Psoas muscle (tissue), 8 donors: ENCODE measurements around the gene PDIA5. TPM values are rescaled to one million over a fixed set of nuclear protein-coding genes. Genes with fewer than 3 reads are reported as not detected.
A peak's percentile ranks its signal among the peaks of the same experiment; 100 is the strongest.

Experiments used
- ATAC-seq, 4 donors: fragments of 200-7000 bp; cut with Tn5 transposase; one replicate each; pipeline ENCODE4 v1.9.1; 2020; ENCODE audit warnings: moderate library complexity in 3 of 4, mild to moderate bottlenecking in 2 of 4
- DNase-seq, 2 donors: peaks; one replicate each; pipeline ENCODE4 v3.0.0-alpha.2; 2020
- H3K27ac ChIP-seq: fragments of 200-600 bp; one replicate; pipeline ENCODE4 v1.8.0; 2022
- H3K27me3 ChIP-seq, 3 donors: fragments of 200-600 bp in 1 of 3; one replicate each; pipeline versions ENCODE4 v1.6.1 to v1.8.0; 2013 to 2022; ENCODE audit warnings: low read length in 2 of 3, mild to moderate bottlenecking in 2 of 3, moderate library complexity in 1 of 3; ENCODE audit not compliant: insufficient read depth in 3 of 3
- H3K36me3 ChIP-seq, 2 donors: fragments of 200-600 bp in 1 of 2; one replicate each; pipeline versions ENCODE4 v1.6.1 to v1.8.0; 2013 to 2022; ENCODE audit warnings: low read depth in 1 of 2, mild to moderate bottlenecking in 1 of 2, moderate library complexity in 1 of 2; ENCODE audit not compliant: insufficient read depth in 1 of 2
- H3K4me1 ChIP-seq: fragments of 200-600 bp; one replicate; pipeline ENCODE4 v1.8.0; 2022
- H3K4me3 ChIP-seq: fragments of 200-600 bp; one replicate; pipeline ENCODE4 v1.8.0; 2022; ENCODE audit warnings: mild to moderate bottlenecking
- H3K9me3 ChIP-seq: fragments of 200-600 bp; one replicate; pipeline ENCODE4 v1.8.0; 2022
- CTCF ChIP-seq: fragments of 200-600 bp; IDR thresholded peaks from one replicate; pipeline ENCODE4 v1.8.0; 2022; ENCODE audit warnings: antibody characterized with exemption
- WGBS, 3 donors: extraction: QIAGEN DNeasy Blood & Tissue Kit; methylation state at CpG; one replicate each; pipeline versions ENCODE4 v1.1.6 to v1.1.7; 2013; 5-methylcytosine and 5-hydroxymethylcytosine counted together
- intact Hi-C, 2 donors: fragments of 100-400 bp; cut with DNase I; formaldehyde crosslinking; loops; one replicate each; pipeline versions ENCODE4 v1.11.0 to v1.14.2; 2022
- polyA plus RNA-seq, 3 donors: library from polyadenylated mRNA; stranded (reverse); fragments of 200-250 nt; gene quantifications; one replicate each; pipeline ENCODE4 v1.2.3, GENCODE V29; 2013
- total RNA-seq, 4 donors: library from RNA; stranded (reverse); fragmentation: NEBNext Ultra II Directional in 2 of 4; extraction: Animal tissue kit (Norgen Biotek cat#: 25700) in 2 of 4; gene quantifications; one replicate each; pipeline versions ENCODE4 v1.2.1 to v1.2.4, GENCODE V29; 2021 to 2023
- donor health status: healthy with polysubstance abuse.
- donor health status: DM: no; HTN: no; CAD: no; lungs with moderate emphysema.
- donor health status: Bipolar disorder and iron deficiency.
- donor health status: healthy.
- donor health status: DM: yes; HTN: yes; CAD: no.
- donor health status: DM: no; HTN: no; CAD: no.
- donor health status: DM: no; HTN: no; CAD: no.
- donor health status: DM: yes; HTN: yes; CAD: no.

Gene PDIA5
- total and polyA plus RNA-seq, 7 donors = 2.9 to 6.4 (median 4.6) TPM

GRCh38 chr3:123201557-123202427, 135.0 kb downstream of the PDIA5 start, which contains the start of gene SEC22A:
Gene SEC22A (plus strand): TSS chr3:123201943. CDS start chr3:123209218, 7,275 bp downstream.
- Histone ChIP-seq H3K9me3 (no peaks in the 10 kb centered on the region), H3K36me3 (peaks cover 0 to 7% of the 10 kb centered on the region in 2 donors), H3K27ac (peak within 1 kb of the TSS; percentile 85), H3K4me1 (peaks cover 5% of the 10 kb centered on the region), H3K4me3 (peak within 1 kb of the TSS; percentile 97), H3K27me3 (no peaks in the 10 kb centered on the region)
- TF ChIP-seq CTCF = no peak
- intact Hi-C loops = no loop called here
- 1% methylated on average over 54 to 60 of the region's 60 CpGs for WGBS, 3 donors
- DNase-seq (peak; percentile 91 to 95), ATAC-seq (peak; percentile 99 to 100 (median 100))

GRCh38 chr3:123202451-123202850, 135.6 kb downstream of the PDIA5 start:
- Histone ChIP-seq H3K36me3 (peaks cover 0 to 7% of the 10 kb centered on the region in 2 donors), H3K27me3 (no peaks in the 10 kb centered on the region), H3K27ac (peak overlapping the region; percentile 85), H3K9me3 (no peaks in the 10 kb centered on the region), H3K4me3 (peak overlapping the region; percentile 97), H3K4me1 (peaks cover 5% of the 10 kb centered on the region)
- ATAC-seq = no peak
- intact Hi-C loops = no loop called here
- WGBS, 3 donors = 1% methylated on average over 7 of the region's 7 CpGs
- DNase-seq = no peak
- no peak for TF ChIP-seq CTCF

Other genes with a start within 250 kb of the PDIA5 start
- 1 to 10 TPM in 1 of 4 donors, under 1 TPM in 3; 0.08 to 1.1 (median 0.33) TPM for gene SEMA5B, start 39.3 kb upstream of the PDIA5 start, total RNA-seq
- under 1 TPM; 0.43 to 0.59 (median 0.48) TPM for gene SEMA5B, start 39.3 kb upstream of the PDIA5 start, polyA plus RNA-seq
- gene SEC22A, start 134.9 kb downstream of the PDIA5 start, total RNA-seq = 1 to 10 TPM; 5.1 to 6.9 (median 6.3) TPM
- 1 to 10 TPM; 5.2 to 7.4 (median 5.4) TPM for gene SEC22A, start 134.9 kb downstream of the PDIA5 start, polyA plus RNA-seq